Retinal pigment epithelial cell (primary cell): ENCODE results near the gene LMOD1.
"Not testable (repeated sequence)": the region's sequence is repeated elsewhere in the genome, so short reads cannot be mapped to it uniquely, and the experiment has no call there.

Source experiments
- DNase-seq: peaks from one replicate; pipeline ENCODE4 v3.0.0-alpha.2; 2010; ENCODE audit warnings: low read depth
- H3K4me3 ChIP-seq: 2 replicates; pipeline ENCODE4 v1.5.1; 2011; ENCODE audit warnings: mild to moderate bottlenecking, low read length, control low read depth, moderate library complexity
- CTCF ChIP-seq: conservative IDR thresholded peaks from 2 replicates; pipeline ENCODE4 v1.5.1; 2011; ENCODE audit warnings: low read depth, low read length, control low read depth, inconsistent platforms

The LMOD1 gene

GRCh38 chr1:201964261-201964660 lies 17.9 kb upstream of the LMOD1 start:
- no peak overlapping the region for H3K4me3 ChIP-seq
- no peak for DNase-seq
- TF ChIP-seq CTCF = no peak

GRCh38 chr1:201962382-201962781 lies 16.0 kb upstream of the LMOD1 start:
- not testable (repeated sequence) for DNase-seq, H3K4me3 ChIP-seq

GRCh38 chr1:201958348-201958747 lies 12.0 kb upstream of the LMOD1 start:
- TF ChIP-seq CTCF = no peak

GRCh38 chr1:201955729-201956143 lies 9.4 kb upstream of the LMOD1 start:
- TF ChIP-seq CTCF = no peak
- no peak for DNase-seq
- H3K4me3 ChIP-seq = peak overlapping the region; percentile 100

More at GRCh38 chr1:201958348-201958747, 12.0 kb upstream of the LMOD1 start:
- no peak for DNase-seq
- no peak overlapping the region for H3K4me3 ChIP-seq

GRCh38 chr1:201955009-201955728 lies 8.8 kb upstream of the LMOD1 start, which contains the start of gene TIMM17A:
Gene TIMM17A (plus strand): TSS chr1:201955503. CDS start chr1:201955527, 24 bp downstream.
- DNase-seq = peak; percentile 94
- peak within 1 kb of the TSS; percentile 100 for H3K4me3 ChIP-seq
- no peak for TF ChIP-seq CTCF

- no peak for DNase-seq
- H3K4me3 ChIP-seq = peak overlapping the region; percentile 100
- TF ChIP-seq CTCF = no peak
These were observed 8.1 kb upstream of the LMOD1 start for GRCh38 chr1:201954263-201955008.

GRCh38 chr1:201949491-201949890 lies 3.1 kb upstream of the LMOD1 start:
- TF ChIP-seq CTCF = no peak
- H3K4me3 ChIP-seq = no peak overlapping the region
- DNase-seq = no peak
